Measurements from ENCODE around the gene HSPB8. TPM values are rescaled to one million over a fixed set of nuclear protein-coding genes. Genes with fewer than 3 reads are reported as not detected.

HSPB8 gene
- total RNA-seq, 1 experiment from 2014 or later = 13.0 TPM

DNA sequence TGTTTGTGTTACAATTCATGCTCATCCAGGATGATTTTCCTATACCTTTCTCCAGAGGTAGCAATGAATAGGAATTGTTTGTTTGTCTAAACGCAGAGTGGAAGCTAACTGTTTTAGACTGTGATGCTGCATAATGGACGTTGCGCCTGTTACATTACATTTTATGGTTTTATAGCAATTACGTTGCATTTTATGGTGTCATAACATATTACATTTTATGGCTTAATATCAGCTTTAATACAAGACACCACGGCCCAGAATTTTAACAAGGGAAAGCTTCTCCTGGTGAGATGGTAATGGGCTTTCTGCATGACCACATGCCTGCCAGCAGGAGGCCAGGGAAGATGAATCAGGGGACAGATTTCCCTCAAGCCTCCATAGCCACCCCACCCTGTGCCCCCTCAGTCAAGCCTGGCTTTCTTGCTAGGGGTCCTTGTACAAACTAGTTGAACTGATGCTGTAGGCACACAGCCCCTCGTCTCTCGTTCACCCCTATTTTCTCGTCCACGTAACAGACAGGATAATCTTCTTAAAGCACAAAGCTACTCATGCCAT, 56.5 kb downstream of the HSPB8 start:
- no peak for DNase-seq (ENCODE audit: low read depth)
- in situ Hi-C loops (cut with HindIII; ENCODE audit: low pct_unique_long_range_greater_than_20kb, low sequenced_read_pairs) = no loop called here

GRCh38 chr12:119236372-119236771, 57.6 kb downstream of the HSPB8 start:
- DNase-seq (ENCODE audit: low read depth) = no peak
- in situ Hi-C loops (cut with HindIII; ENCODE audit: low pct_unique_long_range_greater_than_20kb, low sequenced_read_pairs) = no loop called here

GRCh38 chr12:119239040-119239439, 60.3 kb downstream of the HSPB8 start:
- DNase-seq (ENCODE audit: low read depth) = no peak
- in situ Hi-C loops (cut with HindIII; ENCODE audit: low pct_unique_long_range_greater_than_20kb, low sequenced_read_pairs) = no loop called here

- in situ Hi-C loops (cut with HindIII; ENCODE audit: low pct_unique_long_range_greater_than_20kb, low sequenced_read_pairs) = no loop called here
- no peak for DNase-seq (ENCODE audit: low read depth)
Observed at GRCh38 chr12:119241049-119241448, 62.3 kb downstream of the HSPB8 start.

- no peak for DNase-seq (ENCODE audit: low read depth)
- in situ Hi-C loops (cut with HindIII; ENCODE audit: low pct_unique_long_range_greater_than_20kb, low sequenced_read_pairs) = no loop called here
Observed at GRCh38 chr12:119241580-119242169, 62.9 kb downstream of the HSPB8 start.

Other genes with a start within 250 kb of the HSPB8 start
- not detected in 2 replicates for gene SRRM4, start 197.4 kb upstream of the HSPB8 start, total RNA-seq (2014; rRNA removed; shearing (Covaris generic); ENCODE audit: low replicate concordance)
- not detected in 2 replicates for gene CCDC60, start 155.8 kb downstream of the HSPB8 start, total RNA-seq (2014; rRNA removed; shearing (Covaris generic); ENCODE audit: low replicate concordance)

Measured in Caki2 (cell line).